RCC 7860 (cell line): ENCODE measurements around the gene TRIM62.

Experiments used
- DNase-seq: peaks from one replicate; pipeline ENCODE4 v3.0.0-alpha.2; 2015; ENCODE audit warnings: low spot score
- FAIRE-seq: peaks from 2 replicates; lab custom pipeline; 2012; peaks lifted over from hg19 to GRCh38; lab: Jason Lieb, UNC

The TRIM62 gene

GRCh38 chr1:33181921-33182341 is at the start of gene TRIM62:
Gene TRIM62, minus strand, starts transcription at chr1:33182043. Its CDS starts 611 bp downstream, at chr1:33181432.
- DNase-seq (peak; percentile 49), FAIRE-seq (no peak)

- DNase-seq (no peak), FAIRE-seq (no peak)
Measured at GRCh38 chr1:33231166-33231565, 49.3 kb upstream of the TRIM62 start.

GRCh38 chr1:33228935-33229487 is 47.2 kb upstream of the TRIM62 start:
- FAIRE-seq (no peak), DNase-seq (no peak)

GRCh38 chr1:33225586-33225985 is 43.7 kb upstream of the TRIM62 start:
- FAIRE-seq (no peak), DNase-seq (no peak)

GRCh38 chr1:33224166-33224707 is 42.4 kb upstream of the TRIM62 start:
- no peak for FAIRE-seq
- no peak for DNase-seq

- DNase-seq (no peak), FAIRE-seq (no peak)
Measured at GRCh38 chr1:33222381-33222780, 40.5 kb upstream of the TRIM62 start.

- no peak for FAIRE-seq
- no peak for DNase-seq
Measured at GRCh38 chr1:33221385-33221758, 39.5 kb upstream of the TRIM62 start.

GRCh38 chr1:33220676-33221384 is 39.0 kb upstream of the TRIM62 start:
- FAIRE-seq (no peak), DNase-seq (no peak)

GRCh38 chr1:33219886-33220661 is 38.2 kb upstream of the TRIM62 start:
- no peak for DNase-seq
- FAIRE-seq, result no peak

GRCh38 chr1:33211972-33212371 is 30.1 kb upstream of the TRIM62 start:
- FAIRE-seq, result no peak
- no peak for DNase-seq

- FAIRE-seq (no peak), DNase-seq (no peak)
Measured at GRCh38 chr1:33206340-33206739, 24.5 kb upstream of the TRIM62 start.

GRCh38 chr1:33195556-33195955 is 13.7 kb upstream of the TRIM62 start:
- DNase-seq (no peak), FAIRE-seq (peak; percentile 34)

GRCh38 chr1:33191731-33192275 is 10.0 kb upstream of the TRIM62 start:
- DNase-seq, result no peak
- no peak for FAIRE-seq

GRCh38 chr1:33190701-33191100 is 8.9 kb upstream of the TRIM62 start:
- no peak for FAIRE-seq
- no peak for DNase-seq

GRCh38 chr1:33188572-33189275 is 6.9 kb upstream of the TRIM62 start:
- FAIRE-seq (no peak), DNase-seq (no peak)

GRCh38 chr1:33186936-33187335 is 5.1 kb upstream of the TRIM62 start:
- DNase-seq (no peak), FAIRE-seq (no peak)

GRCh38 chr1:33185541-33185940 is 3.7 kb upstream of the TRIM62 start:
- FAIRE-seq (no peak), DNase-seq (no peak)

GRCh38 chr1:33183306-33183705 is 1.5 kb upstream of the TRIM62 start:
- no peak for DNase-seq
- FAIRE-seq, result no peak

GRCh38 chr1:33182896-33183295 is 1.1 kb upstream of the TRIM62 start:
- FAIRE-seq (no peak), DNase-seq (no peak)

- FAIRE-seq, result no peak
- DNase-seq, result no peak
Measured at GRCh38 chr1:33182401-33182841, 578 bp upstream of the TRIM62 start.
